Upper lobe of right lung (tissue), 1 donor: Measurements from ENCODE around the gene TUBGCP2. TPM values are rescaled to one million over a fixed set of nuclear protein-coding genes. Genes with fewer than 3 reads are reported as not detected.

Experiments used
- ATAC-seq: fragments of 200-7000 bp; cut with Tn5 transposase; one replicate; pipeline ENCODE4 v1.9.1; 2020; ENCODE audit warnings: mild to moderate bottlenecking, moderate library complexity
- DNase-seq: peaks from one replicate; pipeline ENCODE4 v3.0.0-alpha.2; 2020
- H3K27ac ChIP-seq: fragments of 200-600 bp; one replicate; pipeline ENCODE4 v1.8.0; 2022
- H3K27me3 ChIP-seq: fragments of 200-600 bp; one replicate; pipeline ENCODE4 v1.8.0; 2022; ENCODE audit warnings: mild to moderate bottlenecking
- H3K36me3 ChIP-seq: fragments of 200-600 bp; one replicate; pipeline ENCODE4 v1.8.0; 2022
- H3K4me1 ChIP-seq: fragments of 200-600 bp; one replicate; pipeline ENCODE4 v1.8.0; 2022
- H3K4me3 ChIP-seq: fragments of 200-600 bp; one replicate; pipeline ENCODE4 v1.8.0; 2022; ENCODE audit warnings: mild to moderate bottlenecking
- H3K9me3 ChIP-seq: fragments of 200-600 bp; one replicate; pipeline ENCODE4 v1.8.0; 2022
- CTCF ChIP-seq: fragments of 200-600 bp; IDR thresholded peaks from one replicate; pipeline ENCODE4 v1.8.0; 2022; ENCODE audit warnings: antibody characterized with exemption
- intact Hi-C: fragments of 100-400 bp; cut with DNase I; formaldehyde crosslinking; loops from one replicate; pipeline ENCODE4 v1.11.0; 2022
- total RNA-seq: library from RNA; stranded (reverse); fragmentation: NEBNext Ultra II Directional; extraction: Animal tissue kit (Norgen Biotek cat#: 25700); gene quantifications from one replicate; pipeline ENCODE4 v1.2.1, GENCODE V29; 2021
- donor health status: DM: no; HTN: yes; CAD: no; lungs with severe emphysema.

Gene TUBGCP2
- total RNA-seq, 1 donor from 2014 or later, result 44.6 TPM

GRCh38 chr10:133350283-133350949 is 41.7 kb upstream of the TUBGCP2 start:
- H3K9me3 ChIP-seq, result no peaks in the 10 kb centered on the region
- no peak overlapping the region for H3K27ac ChIP-seq
- intact Hi-C loops, result no loop called here
- no peak for TF ChIP-seq CTCF
- no peaks in the 10 kb centered on the region for H3K4me1 ChIP-seq
- DNase-seq, result no peak
- ATAC-seq, result no peak
- H3K27me3 ChIP-seq, result peaks cover 26% of the 10 kb centered on the region
- no peak overlapping the region for H3K4me3 ChIP-seq
- H3K36me3 ChIP-seq, result no peaks in the 10 kb centered on the region

- Histone ChIP-seq H3K4me1 (no peaks in the 10 kb centered on the region), H3K36me3 (no peaks in the 10 kb centered on the region), H3K9me3 (no peaks in the 10 kb centered on the region), H3K27me3 (peaks cover 35% of the 10 kb centered on the region), H3K27ac (no peak overlapping the region), H3K4me3 (no peak overlapping the region)
- ATAC-seq, result no peak
- DNase-seq, result no peak
- intact Hi-C loops, result no loop called here
- no peak for TF ChIP-seq CTCF
These were observed 40.9 kb upstream of the TUBGCP2 start for GRCh38 chr10:133349577-133350011.

DNA sequence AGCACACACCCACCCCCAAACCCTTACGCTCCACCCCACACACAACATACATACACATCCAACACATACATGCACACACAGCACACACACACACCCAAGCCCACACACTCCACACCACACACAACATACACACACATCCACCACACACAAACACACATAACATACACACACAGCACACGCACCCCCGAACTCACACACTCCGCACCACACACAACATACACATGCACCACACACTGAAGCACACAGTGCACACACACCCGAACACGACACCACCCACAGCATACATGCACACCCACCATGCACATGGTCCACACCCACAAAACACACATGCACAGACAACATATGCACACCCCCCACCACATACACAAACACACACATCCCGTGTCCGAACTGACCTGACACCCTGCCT is 40.5 kb upstream of the TUBGCP2 start:
- ATAC-seq, result no peak
- Histone ChIP-seq H3K27me3 (peaks cover 39% of the 10 kb centered on the region), H3K27ac (no peak overlapping the region), H3K4me3 (no peak overlapping the region), H3K9me3 (no peaks in the 10 kb centered on the region), H3K4me1 (no peaks in the 10 kb centered on the region), H3K36me3 (no peaks in the 10 kb centered on the region)
- DNase-seq, result no peak
- intact Hi-C loops, result no loop called here
- no peak for TF ChIP-seq CTCF

GRCh38 chr10:133347710-133348517 is 39.2 kb upstream of the TUBGCP2 start:
- ATAC-seq (no peak), DNase-seq (no peak)
- no peaks in the 10 kb centered on the region for H3K4me1 ChIP-seq
- intact Hi-C loops, result no loop called here
- no peak for TF ChIP-seq CTCF
- H3K9me3 ChIP-seq, result no peaks in the 10 kb centered on the region
- peaks cover 45% of the 10 kb centered on the region for H3K27me3 ChIP-seq
- no peaks in the 10 kb centered on the region for H3K36me3 ChIP-seq
- no peak overlapping the region for H3K4me3 ChIP-seq
- H3K27ac ChIP-seq, result no peak overlapping the region

DNA sequence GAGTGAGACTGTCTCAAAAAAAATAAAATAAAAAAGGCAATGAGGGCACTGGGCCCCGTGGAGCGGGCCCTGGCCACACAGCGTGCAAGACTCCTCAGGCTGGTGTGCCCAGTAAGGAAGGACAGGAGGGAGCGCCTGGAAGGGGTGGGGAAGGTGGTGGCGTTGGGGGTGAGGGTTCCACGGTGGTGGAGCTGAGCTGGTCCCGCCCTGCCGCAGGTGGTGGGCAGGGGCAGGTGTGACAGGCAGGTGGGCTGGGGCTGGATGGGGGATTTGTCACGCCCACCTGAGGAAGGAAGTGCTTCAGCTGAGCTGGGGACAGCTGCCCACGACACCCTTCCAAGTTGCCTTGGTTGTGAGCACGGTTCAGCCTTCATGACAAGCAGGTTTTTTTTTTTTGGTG is 37.7 kb upstream of the TUBGCP2 start:
- Histone ChIP-seq H3K4me3 (no peak overlapping the region), H3K9me3 (no peaks in the 10 kb centered on the region), H3K4me1 (no peaks in the 10 kb centered on the region), H3K27ac (no peak overlapping the region), H3K27me3 (peaks cover 60% of the 10 kb centered on the region), H3K36me3 (no peaks in the 10 kb centered on the region)
- DNase-seq, result no peak
- no peak for ATAC-seq
- intact Hi-C loops, result no loop called here
- no peak for TF ChIP-seq CTCF
